GM21390 (cell line): ENCODE data around the gene ITPA.

ENCODE experiments used
- ATAC-seq: cut with Tn5 transposase; IDR thresholded peaks from one replicate; pipeline ENCODE4 v1.9.1; 2021; ENCODE audit not compliant: unreplicated experiment

The ITPA gene

GRCh38 chr20:3209257-3209945 is at the start of gene ITPA:
TSS of gene ITPA (plus strand) at chr20:3209498. CDS start at chr20:3209552, 54 bp downstream.
- no peak for ATAC-seq

GRCh38 chr20:3160418-3160817 is 48.9 kb upstream of the ITPA start:
- ATAC-seq = no peak

GRCh38 chr20:3161316-3162079 is 47.8 kb upstream of the ITPA start:
- no peak for ATAC-seq

- ATAC-seq = no peak
Measured at GRCh38 chr20:3162080-3162611, 47.2 kb upstream of the ITPA start.

- ATAC-seq = no peak
Measured at GRCh38 chr20:3163099-3164042, 45.9 kb upstream of the ITPA start.

GRCh38 chr20:3164043-3164762 is 45.1 kb upstream of the ITPA start:
- ATAC-seq = no peak

GRCh38 chr20:3164763-3165410 is 44.4 kb upstream of the ITPA start:
- ATAC-seq = no peak

- ATAC-seq = no peak
Measured at GRCh38 chr20:3165473-3166337, 43.6 kb upstream of the ITPA start.

- no peak for ATAC-seq
Measured at GRCh38 chr20:3166338-3166912, 42.9 kb upstream of the ITPA start.

- ATAC-seq = no peak
Measured at GRCh38 chr20:3166913-3167342, 42.4 kb upstream of the ITPA start.

- ATAC-seq = no peak
Measured at GRCh38 chr20:3167738-3168078, 41.6 kb upstream of the ITPA start.

GRCh38 chr20:3168079-3168828 is 41.0 kb upstream of the ITPA start:
- no peak for ATAC-seq

GRCh38 chr20:3168829-3169590 is 40.3 kb upstream of the ITPA start:
- ATAC-seq = no peak

- no peak for ATAC-seq
Measured at GRCh38 chr20:3171391-3172125, 37.7 kb upstream of the ITPA start.

- ATAC-seq = no peak
Measured at GRCh38 chr20:3172126-3172932, 37.0 kb upstream of the ITPA start.
